ENCODE data around the gene CASS4.

Gene CASS4

DNA sequence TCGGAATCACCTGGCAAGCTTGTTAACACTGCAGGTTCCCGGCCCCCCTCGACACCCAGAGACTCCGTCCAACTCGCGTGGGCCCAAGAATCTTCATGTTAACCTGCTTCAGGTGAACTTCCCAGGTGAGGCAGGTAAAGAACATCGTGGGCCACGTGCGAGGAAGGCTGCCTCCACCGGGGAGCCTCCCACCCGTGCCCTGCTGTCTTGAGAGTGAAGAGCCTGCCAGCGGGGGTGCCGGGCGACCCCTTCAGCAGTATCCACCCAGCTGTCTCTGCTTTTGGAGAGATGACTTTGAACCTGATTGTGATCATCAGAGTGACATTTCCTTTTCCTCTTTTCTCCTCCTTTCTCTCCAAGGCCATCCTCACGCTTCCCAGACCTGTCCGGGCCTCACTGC lies 33.5 kb downstream of the CASS4 start:
- H3K4me3 ChIP-seq (ENCODE audit: control insufficient read depth, low read depth, low read length): no peak overlapping the region
- no peak for DNase-seq (ENCODE audit: low read depth)
- TF ChIP-seq, protein P1, sequence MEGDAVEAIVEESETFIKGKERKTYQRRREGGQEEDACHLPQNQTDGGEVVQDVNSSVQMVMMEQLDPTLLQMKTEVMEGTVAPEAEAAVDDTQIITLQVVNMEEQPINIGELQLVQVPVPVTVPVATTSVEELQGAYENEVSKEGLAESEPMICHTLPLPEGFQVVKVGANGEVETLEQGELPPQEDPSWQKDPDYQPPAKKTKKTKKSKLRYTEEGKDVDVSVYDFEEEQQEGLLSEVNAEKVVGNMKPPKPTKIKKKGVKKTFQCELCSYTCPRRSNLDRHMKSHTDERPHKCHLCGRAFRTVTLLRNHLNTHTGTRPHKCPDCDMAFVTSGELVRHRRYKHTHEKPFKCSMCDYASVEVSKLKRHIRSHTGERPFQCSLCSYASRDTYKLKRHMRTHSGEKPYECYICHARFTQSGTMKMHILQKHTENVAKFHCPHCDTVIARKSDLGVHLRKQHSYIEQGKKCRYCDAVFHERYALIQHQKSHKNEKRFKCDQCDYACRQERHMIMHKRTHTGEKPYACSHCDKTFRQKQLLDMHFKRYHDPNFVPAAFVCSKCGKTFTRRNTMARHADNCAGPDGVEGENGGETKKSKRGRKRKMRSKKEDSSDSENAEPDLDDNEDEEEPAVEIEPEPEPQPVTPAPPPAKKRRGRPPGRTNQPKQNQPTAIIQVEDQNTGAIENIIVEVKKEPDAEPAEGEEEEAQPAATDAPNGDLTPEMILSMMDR (IDR thresholded peaks at IDR 0.05; ENCODE audit: control insufficient read depth, insufficient read depth, low read depth, low read length, missing control alignments): no peak

DNA sequence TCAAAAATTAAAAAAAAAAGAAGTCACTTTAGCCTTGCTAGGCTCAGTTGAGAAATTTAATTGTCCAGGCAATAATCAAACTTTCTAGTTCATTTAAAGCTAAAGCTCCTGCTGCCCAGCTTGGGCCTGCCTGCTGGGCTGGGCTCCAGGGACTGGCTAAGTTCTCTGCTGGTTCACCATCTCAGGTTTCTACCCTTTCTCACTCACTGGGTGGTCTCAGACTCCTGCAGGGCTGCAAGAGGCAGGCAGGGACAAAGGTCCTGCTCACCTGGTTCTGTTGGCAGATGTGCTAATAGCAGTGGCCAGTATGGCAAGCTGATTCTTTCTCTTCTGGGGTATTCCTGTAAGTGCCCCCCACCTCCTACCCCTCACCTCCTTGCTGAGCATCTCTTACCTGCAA lies 35.2 kb downstream of the CASS4 start:
- no peak for DNase-seq (ENCODE audit: low read depth)
- no peak overlapping the region for H3K4me3 ChIP-seq (ENCODE audit: control insufficient read depth, low read depth, low read length)
- TF ChIP-seq, protein P1 (IDR thresholded peaks at IDR 0.05; ENCODE audit: control insufficient read depth, insufficient read depth, low read depth, low read length, missing control alignments): no peak

DNA sequence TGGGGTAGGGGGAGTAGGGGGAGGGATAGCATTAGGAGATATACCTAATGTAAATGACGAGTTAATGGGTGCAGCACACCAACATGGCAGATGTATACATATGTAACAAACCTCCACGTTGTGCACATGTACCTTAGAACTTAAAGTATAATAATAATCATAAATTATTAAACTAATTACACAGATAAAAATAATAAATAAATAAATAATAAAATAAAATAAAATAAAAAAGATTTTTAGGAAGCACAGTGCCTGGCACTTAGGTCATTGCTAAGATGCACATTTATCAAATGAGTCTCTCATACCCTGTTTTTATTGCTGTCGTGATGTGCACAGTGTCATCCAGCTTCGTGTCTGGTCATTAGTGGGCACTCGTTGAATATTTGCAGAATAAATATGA lies 37.4 kb downstream of the CASS4 start:
- H3K4me3 ChIP-seq (ENCODE audit: control insufficient read depth, low read depth, low read length): no peak overlapping the region
- TF ChIP-seq, protein P1 (IDR thresholded peaks at IDR 0.05; ENCODE audit: control insufficient read depth, insufficient read depth, low read depth, low read length, missing control alignments): no peak
- DNase-seq (ENCODE audit: low read depth): no peak

DNA sequence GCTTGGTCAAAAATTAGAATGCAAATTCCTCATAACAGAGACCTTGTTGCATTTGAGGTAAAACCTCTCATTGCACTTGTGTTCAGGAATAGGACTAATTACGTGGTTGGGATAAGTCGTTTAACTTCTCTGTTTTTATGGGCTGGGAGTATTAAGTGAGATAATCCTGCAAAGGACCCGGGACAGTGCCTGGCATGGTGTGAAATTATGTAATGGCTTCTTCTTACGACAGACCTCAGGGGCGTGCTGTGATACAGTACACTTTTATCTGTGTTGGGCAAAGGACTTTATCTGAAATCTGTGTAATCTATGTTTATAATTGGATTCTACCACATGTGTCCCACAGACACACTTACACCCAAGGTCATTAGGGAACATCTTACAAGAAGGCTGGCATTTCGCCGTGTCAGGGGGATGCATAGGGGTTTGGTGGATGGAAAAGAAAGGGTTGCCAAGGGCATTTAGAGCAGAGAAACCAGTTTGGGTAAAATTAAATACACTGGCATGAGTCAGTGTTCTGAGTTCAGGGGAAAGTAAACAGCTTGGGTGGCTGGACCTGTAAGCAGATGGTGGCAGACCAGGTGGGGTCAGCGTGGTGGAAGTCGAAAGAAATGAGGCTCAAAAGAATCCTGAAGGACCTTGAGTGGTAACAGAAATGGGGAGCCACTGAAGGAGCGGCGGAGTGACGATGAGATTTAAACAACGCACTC lies 39.2 kb downstream of the CASS4 start:
- no peak for DNase-seq (ENCODE audit: low read depth)
- H3K4me3 ChIP-seq (ENCODE audit: control insufficient read depth, low read depth, low read length): no peak overlapping the region
- TF ChIP-seq, protein P1 (IDR thresholded peaks at IDR 0.05; ENCODE audit: control insufficient read depth, insufficient read depth, low read depth, low read length, missing control alignments): no peak

DNA sequence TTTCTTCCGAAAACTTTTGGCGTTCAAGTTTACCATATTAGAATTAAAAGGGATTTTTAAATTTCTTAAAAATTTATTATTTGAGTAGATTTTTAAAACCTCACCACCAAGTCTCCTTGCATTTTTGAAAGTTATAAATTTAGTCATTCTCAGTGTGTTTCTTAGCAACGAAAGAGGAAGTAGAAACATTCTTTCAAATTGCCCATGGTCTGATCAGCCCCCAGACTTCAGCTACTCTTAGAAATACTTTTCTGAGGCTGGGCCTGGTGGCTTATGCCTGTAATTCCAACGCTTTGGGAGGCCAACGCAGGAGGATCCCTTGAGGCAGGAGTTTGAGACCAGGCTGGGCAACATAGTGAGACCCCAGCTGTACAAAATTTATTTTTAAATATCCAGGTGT lies 41.3 kb downstream of the CASS4 start:
- no peak overlapping the region for H3K4me3 ChIP-seq (ENCODE audit: control insufficient read depth, low read depth, low read length)
- TF ChIP-seq, protein P1 (IDR thresholded peaks at IDR 0.05; ENCODE audit: control insufficient read depth, insufficient read depth, low read depth, low read length, missing control alignments): no peak
- no peak for DNase-seq (ENCODE audit: low read depth)

DNA sequence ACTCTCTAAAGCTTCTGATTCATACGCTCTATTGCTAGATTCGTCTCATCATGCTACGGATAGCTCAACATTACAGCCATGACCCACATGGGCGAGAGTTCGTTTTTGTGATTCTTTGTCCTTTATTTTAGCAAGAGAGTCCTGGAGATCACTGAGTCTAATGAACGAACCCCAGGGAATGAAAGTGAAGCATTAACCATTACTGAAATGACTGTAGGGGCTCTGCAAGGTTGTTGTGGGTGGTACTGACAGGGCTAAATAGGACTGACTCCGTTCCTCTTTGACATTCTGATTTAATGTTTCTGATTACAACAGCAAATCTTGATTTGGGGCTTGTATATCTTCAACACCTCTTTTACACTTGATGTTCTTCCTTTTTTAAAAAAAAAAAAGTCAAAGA lies 42.7 kb downstream of the CASS4 start:
- no peak overlapping the region for H3K4me3 ChIP-seq (ENCODE audit: control insufficient read depth, low read depth, low read length)
- TF ChIP-seq, protein P1 (IDR thresholded peaks at IDR 0.05; ENCODE audit: control insufficient read depth, insufficient read depth, low read depth, low read length, missing control alignments): no peak
- no peak for DNase-seq (ENCODE audit: low read depth)

All from AG09309 (cell line).